GM10266 (cell line): ENCODE results near the gene TMED1.

ENCODE experiments used
- DNase-seq: peaks from one replicate; pipeline ENCODE4 v3.0.0; 2012; ENCODE audit errors: extremely low spot score
- TF ChIP-seq, protein P1 (sequence below): IDR thresholded peaks from 2 replicates; pipeline ENCODE4 v1.5.1; 2012; ENCODE audit warnings: mild to moderate bottlenecking, low read depth; ENCODE audit not compliant: control insufficient read depth, insufficient read depth; ENCODE audit errors: missing control alignments

Gene TMED1

GRCh38 chr19:10835089-10835753, 791 bp downstream of the TMED1 start:
- DNase-seq = no peak
- TF ChIP-seq, protein P1, sequence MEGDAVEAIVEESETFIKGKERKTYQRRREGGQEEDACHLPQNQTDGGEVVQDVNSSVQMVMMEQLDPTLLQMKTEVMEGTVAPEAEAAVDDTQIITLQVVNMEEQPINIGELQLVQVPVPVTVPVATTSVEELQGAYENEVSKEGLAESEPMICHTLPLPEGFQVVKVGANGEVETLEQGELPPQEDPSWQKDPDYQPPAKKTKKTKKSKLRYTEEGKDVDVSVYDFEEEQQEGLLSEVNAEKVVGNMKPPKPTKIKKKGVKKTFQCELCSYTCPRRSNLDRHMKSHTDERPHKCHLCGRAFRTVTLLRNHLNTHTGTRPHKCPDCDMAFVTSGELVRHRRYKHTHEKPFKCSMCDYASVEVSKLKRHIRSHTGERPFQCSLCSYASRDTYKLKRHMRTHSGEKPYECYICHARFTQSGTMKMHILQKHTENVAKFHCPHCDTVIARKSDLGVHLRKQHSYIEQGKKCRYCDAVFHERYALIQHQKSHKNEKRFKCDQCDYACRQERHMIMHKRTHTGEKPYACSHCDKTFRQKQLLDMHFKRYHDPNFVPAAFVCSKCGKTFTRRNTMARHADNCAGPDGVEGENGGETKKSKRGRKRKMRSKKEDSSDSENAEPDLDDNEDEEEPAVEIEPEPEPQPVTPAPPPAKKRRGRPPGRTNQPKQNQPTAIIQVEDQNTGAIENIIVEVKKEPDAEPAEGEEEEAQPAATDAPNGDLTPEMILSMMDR = no peak

DNA sequence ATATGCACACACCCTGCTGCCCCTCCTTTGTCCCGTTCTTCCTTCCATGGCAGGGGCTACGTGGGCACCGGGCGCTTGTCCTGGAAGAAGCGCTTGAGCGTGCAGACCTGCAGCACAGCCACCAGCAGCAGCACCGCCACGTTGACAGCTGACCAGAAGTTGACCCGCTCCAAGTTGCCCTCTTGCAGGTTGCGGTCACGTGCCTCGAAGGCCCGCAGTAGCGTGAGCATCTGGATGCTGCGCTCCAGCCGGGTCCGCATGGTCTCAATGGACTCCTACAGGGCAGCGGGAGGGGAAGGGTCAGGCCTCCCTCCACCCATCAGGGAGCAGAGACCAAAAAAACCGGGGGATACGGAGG, 3.1 kb downstream of the TMED1 start:
- TF ChIP-seq, protein P1 = no peak
- no peak for DNase-seq

DNA sequence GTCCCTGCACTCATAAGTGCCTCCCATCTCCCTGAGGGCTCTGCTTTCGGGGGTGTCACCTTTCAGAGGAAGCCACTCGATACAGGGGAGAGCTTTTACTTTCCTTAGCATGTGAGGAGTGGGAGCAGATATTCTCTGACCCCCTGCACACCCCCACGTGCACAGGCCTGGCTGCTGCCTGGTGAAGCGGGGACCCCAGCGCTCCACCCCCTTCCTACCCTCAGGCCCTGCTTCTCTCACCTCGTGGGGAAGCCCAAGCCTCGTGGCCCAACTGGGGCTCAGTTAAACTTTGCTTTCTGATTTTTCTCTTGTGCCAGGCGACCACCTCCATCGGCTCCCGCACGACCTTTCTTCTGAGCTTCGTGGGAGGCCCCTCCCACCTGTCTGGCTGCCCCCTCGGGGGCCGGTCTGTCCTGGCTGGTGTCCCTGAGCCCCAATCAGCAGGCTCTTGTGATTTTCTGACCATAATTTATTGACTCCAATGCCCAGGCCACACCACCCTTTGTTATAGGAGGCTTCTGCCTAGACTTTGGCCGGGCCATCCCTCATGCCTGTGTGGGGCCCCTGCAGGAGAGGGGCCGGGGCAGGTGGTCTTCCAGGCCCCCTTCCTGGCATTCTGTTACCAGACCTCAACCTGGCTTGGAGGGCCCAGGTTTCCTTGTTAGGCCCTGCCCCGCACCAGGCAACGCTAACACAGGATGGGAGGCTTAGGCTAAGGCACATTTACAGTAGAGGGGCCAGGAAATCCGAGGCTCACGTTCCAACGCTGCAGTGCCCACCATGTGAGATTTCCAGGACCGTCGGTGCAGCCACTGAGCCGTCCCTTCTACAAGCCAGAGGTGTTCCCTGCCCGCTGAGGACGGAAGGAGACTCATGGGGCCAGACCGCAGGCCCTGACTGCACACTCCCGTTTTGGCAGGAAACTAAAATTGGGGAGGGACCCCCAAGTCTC, 3.7 kb downstream of the TMED1 start:
- no peak for DNase-seq

DNA sequence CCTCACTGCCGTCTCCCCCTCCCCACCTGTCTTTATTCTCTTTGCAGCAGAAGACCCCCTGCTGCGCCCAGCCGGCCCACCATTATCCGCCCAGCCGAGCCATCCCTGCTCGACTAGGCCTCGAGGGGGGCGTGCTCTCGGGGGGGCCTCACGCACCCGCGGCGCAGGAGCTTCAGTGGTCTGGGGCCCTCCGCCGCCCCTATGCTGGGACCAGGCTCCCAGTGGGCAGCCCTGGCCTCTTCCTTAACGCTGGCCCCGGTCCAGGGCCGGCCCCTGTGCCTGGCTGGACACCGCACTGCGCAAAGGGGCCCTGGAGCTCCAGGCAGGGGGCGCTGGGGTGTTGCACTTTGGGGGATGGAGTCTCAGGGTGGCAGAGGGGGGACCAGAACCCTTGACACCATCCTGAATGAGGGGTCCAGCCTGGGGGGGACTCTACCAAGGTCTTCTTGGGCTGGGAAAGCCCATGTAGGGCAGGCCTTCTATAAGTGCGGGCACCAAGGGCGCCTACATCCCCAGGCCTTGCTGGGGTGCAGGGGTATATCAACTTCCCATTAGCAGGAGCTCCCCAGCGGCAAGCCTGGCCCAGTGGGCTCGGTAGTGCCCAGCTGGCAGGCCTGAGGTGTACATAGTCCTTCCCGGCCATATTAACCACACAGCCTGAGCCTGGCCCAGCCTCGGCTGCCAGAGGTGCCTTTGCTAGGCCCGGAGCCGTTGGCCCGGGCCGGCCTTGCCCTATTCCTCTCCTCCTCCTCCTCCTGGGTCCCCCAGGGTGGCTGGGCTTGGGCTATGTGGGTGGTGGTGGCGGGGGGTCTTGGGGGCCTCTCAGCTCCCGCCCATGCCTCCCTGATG, 4.9 kb downstream of the TMED1 start:
- TF ChIP-seq, protein P1 = no peak
- DNase-seq = no peak

More for the DNA sequence above, 3.7 kb downstream of the TMED1 start:
- TF ChIP-seq, protein P1 = no peak

- no peak for DNase-seq
Measured at GRCh38 chr19:10830370-10830769, 5.6 kb downstream of the TMED1 start.

DNA sequence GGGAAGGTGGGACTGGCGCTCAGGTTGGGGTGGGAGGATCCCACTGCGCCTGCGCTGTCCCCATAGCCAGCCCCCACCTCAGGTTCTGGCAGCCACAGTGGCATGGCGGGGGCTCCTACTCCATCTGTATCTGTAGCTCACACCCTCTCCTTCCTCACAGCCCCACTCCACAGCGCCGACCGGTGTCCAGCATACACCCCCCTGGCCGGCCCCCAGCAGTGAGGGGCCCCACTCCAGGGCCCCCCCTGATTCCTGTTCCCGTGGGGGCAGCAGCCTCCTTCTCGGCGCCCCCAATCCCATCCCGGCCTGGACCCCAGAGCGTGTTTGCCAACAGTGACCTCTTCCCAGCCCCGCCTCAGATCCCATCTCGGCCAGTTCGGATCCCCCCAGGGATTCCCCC, 6.0 kb downstream of the TMED1 start:
- no peak for DNase-seq
- TF ChIP-seq, protein P1 = no peak

More at GRCh38 chr19:10830370-10830769, 5.6 kb downstream of the TMED1 start:
- TF ChIP-seq, protein P1 = no peak
